ENCODE results near the gene RDX. TPM values are rescaled to one million over a fixed set of nuclear protein-coding genes. Genes with fewer than 3 reads are reported as not detected.

RDX gene
- 23.2 and 23.7 TPM in 2 replicates for total RNA-seq (2014; rRNA removed; shearing (Covaris generic))
- total RNA-seq (2022) = 25.5 and 27.2 TPM in 2 replicates
- Bru-seq, nascent RNA = percentile 64 among the genes with signal in this experiment
- BruChase-seq, experiment 1, labeled RNA remaining after a 6-hour chase = percentile 55 among the genes with signal in this experiment
- BruChase-seq, experiment 2, labeled RNA remaining after a 2-hour chase = percentile 59 among the genes with signal in this experiment
- long read RNA-seq, full-length matches to known transcripts = 7 of 12 reads
- long read RNA-seq, partial matches to known transcripts = 2 of 12 reads
- long read RNA-seq, other reads (novel, unspliced or antisense) = 3 of 12 reads

- peak within 1 kb of the TSS; percentile 97 for H3K4me2 ChIP-seq (ENCODE audit: low read length)
- TF ChIP-seq CTCF (conservative IDR thresholded peaks at IDR 0.05; ENCODE audit: low read length) = 0 out of 2 replicates have a peak, but pooled peaks have one; percentile 13
- no peak for TF ChIP-seq EZH2phosphoT487 (IDR thresholded peaks at IDR 0.05; ENCODE audit: borderline replicate concordance, low read depth, low read length)
- ChIA-PET CTCF (ENCODE audit: unreplicated experiment) (no interaction called here), POLR2A (interaction anchor here (0.6 to 1.4 kb wide), 7 partner anchors 8 to 131 kb away, joined by 3 to 6 read pairs (median 4); no protein-coding TSS in a partner anchor)
- H2AFZ ChIP-seq (ENCODE audit: low read length) = peak within 1 kb of the TSS; percentile 73
- H3K4me3 ChIP-seq (ENCODE audit: low read depth, low read length, poor library complexity, severe bottlenecking) = peak within 1 kb of the TSS; percentile 92
- peaks cover 19% of the 10 kb centered on the region for H4K20me1 ChIP-seq (ENCODE audit: insufficient read depth, low read length)
- peaks cover 18% of the 10 kb centered on the region; the same call in 1 of the 2 replicates for H3K79me2 ChIP-seq (ENCODE audit: insufficient read depth, low read depth, low read length)
- no peaks in the 10 kb centered on the region for H3K9me2 ChIP-seq (ENCODE audit: insufficient read depth, low read length)
- H3K4me1 ChIP-seq (ENCODE audit: insufficient read depth, low read length, poor library complexity, severe bottlenecking) = peaks cover 9% of the 10 kb centered on the region
- intact Hi-C loops (cut with micrococcal nuclease; ENCODE audit: unreplicated experiment) = loop anchor here (5.0 kb wide), 2 partner anchors 81 to 136 kb away; no protein-coding TSS in a partner anchor
- no peaks in the 10 kb centered on the region for H3K9me3 ChIP-seq (ENCODE audit: low read length)
- DNase-seq (ENCODE audit: low spot score) = peak; percentile 80
- BruUV-seq (replicated peaks) = no TSS peak
- H3K27ac ChIP-seq (ENCODE audit: low read depth, low read length, poor library complexity, severe bottlenecking) = peak within 1 kb of the TSS; percentile 33
- no peaks in the 10 kb centered on the region for H3K36me3 ChIP-seq (ENCODE audit: insufficient read depth, low read length)
Measured at GRCh38 chr11:110296226-110297075, at the start of gene RDX. RDX (minus strand) TSS chr11:110296614; CDS start chr11:110279692, 16,922 bp downstream.

- Histone ChIP-seq H3K4me1 (ENCODE audit: insufficient read depth, low read length, poor library complexity, severe bottlenecking) (no peaks in the 10 kb centered on the region), H3K9me3 (ENCODE audit: low read length) (no peaks in the 10 kb centered on the region), H3K27ac (ENCODE audit: low read depth, low read length, poor library complexity, severe bottlenecking) (no peak overlapping the region), H3K79me2 (ENCODE audit: insufficient read depth, low read depth, low read length) (no peaks in the 10 kb centered on the region), H3K9me2 (ENCODE audit: insufficient read depth, low read length) (no peaks in the 10 kb centered on the region), H3K4me3 (ENCODE audit: low read depth, low read length, poor library complexity, severe bottlenecking) (no peak overlapping the region), H2AFZ (ENCODE audit: low read length) (0 out of 2 replicates have a peak overlapping the region, but pooled peaks have one; percentile 0), H4K20me1 (ENCODE audit: insufficient read depth, low read length) (no peaks in the 10 kb centered on the region), H3K36me3 (ENCODE audit: insufficient read depth, low read length) (no peaks in the 10 kb centered on the region), H3K4me2 (ENCODE audit: low read length) (no peak overlapping the region)
- DNase-seq (ENCODE audit: low spot score) = no peak
- no TSS peak for BruUV-seq (replicated peaks)
- intact Hi-C loops (cut with micrococcal nuclease; ENCODE audit: unreplicated experiment) = no loop called here
- ChIA-PET POLR2A (interaction anchor here (0.7 kb wide), 1 partner anchor 17 kb away, joined by 5 read pairs; no protein-coding TSS in a partner anchor), CTCF (ENCODE audit: unreplicated experiment) (no interaction called here)
- TF ChIP-seq CTCF (conservative IDR thresholded peaks at IDR 0.05; ENCODE audit: low read length) (no peak), EZH2phosphoT487 (IDR thresholded peaks at IDR 0.05; ENCODE audit: borderline replicate concordance, low read depth, low read length) (no peak)
Measured at GRCh38 chr11:110345743-110346142, 49.3 kb upstream of the RDX start.

Data from OCI-LY7 (cell line).